ENCODE results near the gene PTPN20. TPM values are rescaled to one million over a fixed set of nuclear protein-coding genes. Genes with fewer than 3 reads are reported as not detected.

The PTPN20 gene
- total RNA-seq, 1 experiment from 2014 or later = not detected

DNA sequence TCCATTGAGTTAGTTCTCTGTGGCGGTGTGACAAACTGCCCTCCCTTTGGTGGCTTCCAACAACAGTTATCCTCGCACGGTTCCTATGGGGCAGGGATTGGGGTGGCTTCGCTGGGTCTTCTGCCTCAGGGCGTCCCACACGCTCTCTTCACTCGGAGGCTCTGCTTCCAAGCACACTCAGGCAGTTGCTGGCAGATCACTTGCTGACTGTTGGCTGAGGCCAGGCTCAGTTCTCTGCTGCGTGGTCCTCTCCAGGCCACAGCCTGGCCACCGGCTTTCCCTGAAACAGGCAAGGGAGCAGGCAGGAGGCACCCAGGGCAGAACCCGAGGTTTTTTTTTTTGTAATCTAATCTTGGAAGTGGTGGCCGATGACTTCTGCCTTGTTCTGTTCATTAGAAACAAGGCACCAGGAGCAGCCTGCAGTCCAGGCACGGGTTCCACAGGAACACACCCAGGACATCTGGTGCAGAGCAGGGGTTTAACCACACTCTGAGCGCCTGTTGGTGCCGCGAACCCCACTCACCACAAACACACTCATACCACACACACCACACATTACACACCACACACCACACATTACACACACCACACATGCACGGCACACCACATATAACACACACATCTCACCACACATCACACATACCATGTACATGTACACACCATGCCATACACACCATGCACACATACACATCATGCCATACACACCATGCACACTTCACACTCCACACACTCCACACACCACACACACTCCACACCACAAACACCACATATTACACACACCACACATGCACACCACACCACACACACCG is 112.2 kb downstream of the PTPN20 start:
- Histone ChIP-seq H4K5ac (ENCODE audit: insufficient read length, low read depth, low read length) (no peak overlapping the region), H3K4me1 (ENCODE audit: insufficient read depth, low read length) (no peaks in the 10 kb centered on the region), H3K27ac (ENCODE audit: insufficient read length, low read depth, low read length) (no peak overlapping the region), H4K20me1 (ENCODE audit: control insufficient read depth, insufficient read depth, insufficient read length) (no peaks in the 10 kb centered on the region), H3T11ph (ENCODE audit: low read length) (no peak overlapping the region), H3K23ac (ENCODE audit: insufficient read length, low read depth, low read length) (no peak overlapping the region), H2BK120ac (ENCODE audit: low read depth, low read length, poor library complexity, severe bottlenecking) (no peak overlapping the region), H3K18ac (ENCODE audit: insufficient read length, low read depth, low read length) (no peak overlapping the region), H3K23me2 (ENCODE audit: insufficient read length, low read depth, low read length, poor library complexity, severe bottlenecking) (no peaks in the 10 kb centered on the region), H4K8ac (replicated peaks; ENCODE audit: insufficient read length, low read depth, low read length) (no peak overlapping the region), H3K9ac (ENCODE audit: extremely low read depth, insufficient read length, low read length) (no peak overlapping the region), H2BK5ac (ENCODE audit: insufficient read length, low read length) (no peak overlapping the region), H2BK15ac (ENCODE audit: low read depth, low read length) (no peak overlapping the region), H3K4ac (ENCODE audit: low read depth, low read length) (no peak overlapping the region), H3K27me3 (ENCODE audit: insufficient read depth, low read length) (no peaks in the 10 kb centered on the region), H2AK5ac (ENCODE audit: insufficient read length, low read length) (no peak overlapping the region), H2BK12ac (ENCODE audit: insufficient read length, low read depth, low read length) (no peak overlapping the region), H3K14ac (ENCODE audit: insufficient read depth, low read length) (no peak overlapping the region), H3K9me3 (ENCODE audit: control insufficient read depth, low read depth, low read length) (no peaks in the 10 kb centered on the region), H2AFZ (ENCODE audit: low read length) (no peak overlapping the region), H2BK20ac (ENCODE audit: low read depth, low read length, poor library complexity, severe bottlenecking) (no peak overlapping the region), H3K79me2 (ENCODE audit: insufficient read depth, low read length) (no peaks in the 10 kb centered on the region), H3K79me1 (ENCODE audit: insufficient read depth, low read depth, low read length, poor library complexity, severe bottlenecking) (no peaks in the 10 kb centered on the region), H4K91ac (ENCODE audit: insufficient read length, low read depth, low read length) (no peak overlapping the region), H3K56ac (ENCODE audit: insufficient read length, low read depth, low read length) (no peak overlapping the region), H3K4me2 (ENCODE audit: insufficient read depth, insufficient read length, low read length) (no peak overlapping the region)
- Mint-ChIP-seq H3K36me3 (ENCODE audit: insufficient read depth in 1 of 3, low read depth in 3 of 3) (no peaks in the 10 kb centered on the region), H3K4me1 (peaks cover 0 to 2% of the 10 kb centered on the region in 2 experiments; a peak in 1 of 4 replicates), H3K4me3 (no peak overlapping the region), H3K9me3 (no peaks in the 10 kb centered on the region; a peak in 1 of 5 replicates), H3K27ac (0 out of 7 replicates have a peak overlapping the region, but pooled peaks of 1 of the 3 experiments have one; percentile 49), H3K27me3 (ENCODE audit: low read depth) (no peaks in the 10 kb centered on the region; the same call in 1 of the 2 replicates)
- TF ChIP-seq, protein P1, sequence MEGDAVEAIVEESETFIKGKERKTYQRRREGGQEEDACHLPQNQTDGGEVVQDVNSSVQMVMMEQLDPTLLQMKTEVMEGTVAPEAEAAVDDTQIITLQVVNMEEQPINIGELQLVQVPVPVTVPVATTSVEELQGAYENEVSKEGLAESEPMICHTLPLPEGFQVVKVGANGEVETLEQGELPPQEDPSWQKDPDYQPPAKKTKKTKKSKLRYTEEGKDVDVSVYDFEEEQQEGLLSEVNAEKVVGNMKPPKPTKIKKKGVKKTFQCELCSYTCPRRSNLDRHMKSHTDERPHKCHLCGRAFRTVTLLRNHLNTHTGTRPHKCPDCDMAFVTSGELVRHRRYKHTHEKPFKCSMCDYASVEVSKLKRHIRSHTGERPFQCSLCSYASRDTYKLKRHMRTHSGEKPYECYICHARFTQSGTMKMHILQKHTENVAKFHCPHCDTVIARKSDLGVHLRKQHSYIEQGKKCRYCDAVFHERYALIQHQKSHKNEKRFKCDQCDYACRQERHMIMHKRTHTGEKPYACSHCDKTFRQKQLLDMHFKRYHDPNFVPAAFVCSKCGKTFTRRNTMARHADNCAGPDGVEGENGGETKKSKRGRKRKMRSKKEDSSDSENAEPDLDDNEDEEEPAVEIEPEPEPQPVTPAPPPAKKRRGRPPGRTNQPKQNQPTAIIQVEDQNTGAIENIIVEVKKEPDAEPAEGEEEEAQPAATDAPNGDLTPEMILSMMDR (conservative IDR thresholded peaks at IDR 0.05) = no peak
- DNase-seq = peak; percentile 23
- 100% methylated on average over 1 of the region's 17 CpGs for WGBS (ENCODE audit: extremely low coverage, insufficient read length, low lambda C conversion rate)

Data from H9 (cell line).